Measurements from ENCODE around the gene PXDN.

PXDN gene

DNA sequence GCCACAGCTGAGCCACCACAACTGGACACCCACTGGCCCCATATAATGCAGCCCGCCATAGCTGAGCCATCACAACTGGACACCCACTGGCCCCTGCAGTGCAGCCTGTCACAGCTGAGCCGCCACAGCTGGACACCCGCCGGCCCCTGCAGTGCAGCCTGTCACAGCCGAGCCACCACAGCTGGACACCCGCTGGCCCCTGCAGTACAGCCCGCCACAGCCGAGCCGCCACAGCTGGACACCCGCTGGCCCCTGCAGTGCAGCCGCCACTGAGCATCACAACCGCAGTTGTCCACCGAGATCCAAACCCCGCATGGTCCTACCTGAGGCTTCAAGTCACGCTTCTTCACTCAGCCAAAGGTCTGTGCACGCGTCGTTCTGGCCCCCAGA is 134.2 kb downstream of the PXDN start:
- no peak for DNase-seq (ENCODE audit: low spot score)

DNA sequence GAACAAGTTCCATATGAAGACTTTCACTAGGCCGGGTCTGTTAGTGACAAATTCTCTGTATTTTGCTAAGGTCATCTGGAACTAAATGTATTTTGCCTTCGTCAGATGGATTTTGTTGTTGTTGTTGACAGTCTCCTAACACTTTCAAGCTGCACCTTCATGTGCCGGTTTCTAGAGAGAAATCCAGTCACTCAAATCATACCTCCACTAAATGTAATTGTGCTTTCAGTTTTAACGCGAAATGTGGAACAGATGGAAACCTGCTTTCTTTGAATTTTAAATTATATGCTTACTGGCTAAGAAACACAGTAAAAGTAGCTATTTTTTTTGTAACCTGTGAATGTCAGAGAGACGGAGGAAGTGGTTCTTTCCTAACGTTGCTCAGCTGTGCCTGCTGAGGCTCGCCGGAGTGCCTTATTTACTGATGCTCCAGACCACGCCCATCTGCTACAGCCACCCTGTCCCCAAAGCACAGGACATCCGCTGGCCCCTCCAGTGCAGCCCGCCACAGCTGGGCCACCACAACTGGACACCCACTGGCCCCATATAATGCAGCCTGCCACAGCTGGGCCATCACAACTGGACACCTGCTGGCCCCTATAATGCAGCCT is 134.7 kb downstream of the PXDN start:
- no peak for DNase-seq (ENCODE audit: low spot score)

DNA sequence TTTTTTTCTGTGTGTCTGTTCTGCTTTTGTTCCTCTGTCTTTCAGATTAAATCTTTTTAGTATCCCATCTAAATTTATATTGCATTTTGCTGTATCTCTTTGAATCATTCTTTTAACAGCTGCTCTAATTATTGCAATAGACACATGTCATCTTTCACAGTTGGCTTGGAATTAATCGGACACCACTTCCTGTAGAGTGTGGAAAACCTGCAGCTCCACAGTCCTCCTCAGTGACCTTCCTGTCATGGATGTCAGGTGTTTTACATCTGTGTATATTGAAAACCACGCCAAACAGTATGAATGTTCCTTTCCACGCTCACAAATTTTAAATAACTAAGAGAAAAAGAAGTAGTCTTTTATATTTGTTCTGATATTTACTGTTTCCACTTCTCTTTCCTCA is 135.3 kb downstream of the PXDN start:
- DNase-seq (ENCODE audit: low spot score), result no peak

DNA sequence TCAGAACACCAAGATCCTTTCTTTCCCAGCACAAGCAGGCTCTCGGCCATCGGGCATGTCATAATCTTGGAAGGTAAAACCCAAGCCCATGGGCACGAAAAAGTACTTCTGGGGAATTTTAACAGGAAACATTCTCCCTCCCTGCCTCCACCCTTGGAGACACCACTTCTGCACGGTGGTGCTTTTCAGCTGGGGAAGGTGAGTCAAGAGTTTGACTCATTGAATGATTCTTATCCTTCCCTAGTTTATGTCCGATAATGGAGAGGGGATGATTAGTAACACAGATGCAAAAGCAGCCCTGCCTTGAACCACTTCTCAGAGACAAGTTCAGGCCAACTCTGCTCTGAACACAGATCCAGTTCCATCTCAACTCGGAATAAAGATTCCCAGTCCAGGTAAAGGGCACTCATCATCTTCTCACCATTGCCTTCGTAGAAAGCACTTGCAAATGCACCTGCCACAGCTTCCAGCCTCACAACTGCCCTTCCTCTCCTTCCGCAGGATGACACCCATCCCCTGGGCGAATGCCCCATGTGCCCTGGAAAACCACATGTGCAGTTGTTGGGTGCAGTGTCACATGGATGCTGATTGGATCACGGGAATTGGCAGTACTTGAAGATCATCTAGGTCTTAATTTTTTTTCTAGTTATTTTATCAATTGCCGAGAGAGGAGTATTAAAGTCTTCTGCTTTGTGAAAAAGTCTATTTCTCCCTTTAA is 136.2 kb downstream of the PXDN start:
- DNase-seq (ENCODE audit: low spot score), result no peak

DNA sequence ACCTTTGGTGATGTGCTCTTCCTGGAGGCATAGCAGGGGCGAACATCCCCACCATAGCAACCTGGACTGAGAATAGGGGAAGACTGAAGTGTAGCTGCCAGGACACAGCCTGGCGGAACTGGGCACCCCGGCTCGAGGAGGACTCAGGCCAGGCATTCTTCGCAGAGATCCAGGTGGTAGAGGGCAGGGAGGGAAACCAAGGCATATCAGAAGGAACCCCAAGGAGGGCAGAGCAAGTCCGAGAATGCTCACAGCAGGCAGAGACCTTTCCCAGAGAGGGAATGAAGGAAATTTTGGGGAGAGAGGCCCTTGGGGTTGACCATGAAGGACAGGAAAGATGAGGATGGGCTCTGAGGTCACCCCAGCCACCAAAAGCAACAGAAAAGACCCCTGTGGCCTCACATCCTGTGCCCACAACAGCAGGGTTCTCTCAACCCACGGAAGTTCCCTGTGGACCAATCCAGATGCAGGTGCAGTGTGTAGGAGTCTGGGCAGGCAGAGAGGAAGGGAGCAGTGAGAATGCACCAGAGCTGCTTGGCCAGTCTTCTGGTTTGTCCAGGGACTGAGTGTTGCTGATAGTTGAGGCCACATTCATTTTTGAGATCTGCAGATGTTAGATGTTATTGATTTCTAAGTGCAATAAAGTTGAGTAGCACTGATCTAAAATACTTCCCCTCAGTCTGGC is 136.9 kb downstream of the PXDN start:
- no peak for DNase-seq (ENCODE audit: low spot score)

DNA sequence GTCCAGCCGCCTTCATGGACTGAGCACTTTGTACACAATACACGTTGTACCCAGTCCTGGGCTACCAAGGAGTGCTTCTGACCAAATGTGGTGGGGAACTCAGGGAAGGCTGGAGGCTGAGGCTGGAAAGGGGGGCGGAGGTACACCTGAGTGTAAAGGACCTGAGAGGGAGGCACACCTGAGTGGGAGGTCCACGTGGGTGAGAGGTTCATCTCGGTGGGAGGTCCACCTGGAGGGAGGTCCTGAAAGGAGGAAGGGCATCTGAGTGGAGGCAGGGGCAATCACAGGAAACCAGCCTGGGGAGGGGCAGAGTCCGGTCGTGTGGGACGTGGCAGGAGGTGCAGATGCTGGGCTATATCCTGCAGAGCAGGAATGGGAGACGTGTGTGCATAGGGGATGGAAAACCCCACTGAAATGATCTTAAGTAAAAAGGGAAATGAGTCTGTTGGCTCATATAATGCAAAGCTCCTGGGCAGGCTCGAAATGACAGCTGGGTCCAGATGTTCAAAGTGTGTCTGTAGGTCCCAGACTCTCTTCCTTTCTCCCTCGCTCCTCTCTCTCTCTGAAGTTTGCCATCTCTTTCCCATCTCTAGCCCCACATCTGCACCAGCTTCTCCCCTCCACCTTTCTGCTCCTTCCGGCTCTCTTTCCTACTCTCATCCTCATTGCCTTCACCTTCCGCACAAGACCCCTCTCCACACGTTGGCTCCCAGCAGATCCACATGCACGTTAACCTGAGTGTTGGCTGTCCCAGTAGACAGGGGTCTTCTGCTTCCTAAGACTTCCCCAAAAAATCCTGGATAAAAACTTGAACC is 137.7 kb downstream of the PXDN start:
- no peak for DNase-seq (ENCODE audit: low spot score)

DNA sequence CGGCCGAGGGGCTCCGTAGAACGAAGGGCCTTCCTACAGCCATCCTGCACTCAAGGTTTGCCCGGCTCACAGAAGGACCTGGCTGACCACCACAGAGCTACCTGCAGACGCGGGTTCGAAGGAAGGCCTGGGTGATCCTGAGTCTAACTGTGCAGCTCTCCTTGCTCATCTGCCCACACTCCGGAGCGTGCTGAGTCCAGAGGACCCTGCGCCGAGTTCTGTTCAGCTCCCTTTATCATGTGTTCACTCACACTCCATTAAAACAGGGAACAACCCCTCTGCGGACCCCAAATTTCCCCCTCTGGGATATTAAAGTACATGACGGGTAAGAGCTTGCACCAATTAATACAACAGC is 138.3 kb downstream of the PXDN start:
- DNase-seq (ENCODE audit: low spot score), result no peak

DNA sequence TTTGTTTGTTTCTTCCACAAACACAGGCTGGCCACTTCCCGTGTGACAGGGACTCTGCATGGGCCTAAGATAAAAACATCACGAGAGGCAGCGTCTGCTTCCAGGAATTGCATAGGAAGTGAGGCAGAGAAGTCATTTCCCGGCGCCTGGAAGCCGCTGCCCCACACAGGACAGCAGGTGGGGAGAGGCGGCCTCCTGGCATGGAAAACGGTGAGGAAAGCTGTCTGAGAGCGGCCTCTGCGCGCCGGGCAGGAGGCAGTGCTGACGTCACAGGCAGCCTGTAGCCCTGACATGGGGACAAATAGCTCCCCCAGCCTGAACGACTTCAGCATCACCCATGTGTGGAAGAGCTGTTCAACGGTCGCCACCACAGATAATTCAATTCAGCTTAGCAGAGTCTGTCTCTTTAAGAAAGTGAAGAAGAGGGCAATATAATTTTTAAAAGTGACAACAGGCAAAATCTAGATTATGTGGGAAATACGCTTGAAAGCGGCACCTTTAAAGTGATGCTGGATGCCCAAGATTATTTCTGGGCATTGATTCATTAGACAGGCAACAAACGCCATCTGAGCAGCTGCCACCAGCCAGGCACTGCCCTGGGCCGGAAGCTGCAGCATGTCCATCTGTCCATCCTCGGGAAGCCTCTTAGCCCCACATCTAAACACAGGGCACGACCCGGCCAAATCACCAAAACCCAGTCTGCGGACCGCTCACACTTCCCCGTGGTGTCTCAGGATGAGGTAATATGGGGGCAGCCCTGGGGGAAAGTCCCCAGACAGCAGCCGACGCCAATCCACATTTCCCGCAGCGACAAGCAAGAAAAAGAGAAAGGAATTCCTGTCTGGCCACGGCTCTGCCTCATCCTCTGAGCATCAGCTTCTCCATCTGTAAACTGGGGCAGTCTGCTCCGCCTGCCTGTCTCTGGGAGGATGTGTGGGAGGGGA is 138.9 kb downstream of the PXDN start:
- no peak for DNase-seq (ENCODE audit: low spot score)

DNA sequence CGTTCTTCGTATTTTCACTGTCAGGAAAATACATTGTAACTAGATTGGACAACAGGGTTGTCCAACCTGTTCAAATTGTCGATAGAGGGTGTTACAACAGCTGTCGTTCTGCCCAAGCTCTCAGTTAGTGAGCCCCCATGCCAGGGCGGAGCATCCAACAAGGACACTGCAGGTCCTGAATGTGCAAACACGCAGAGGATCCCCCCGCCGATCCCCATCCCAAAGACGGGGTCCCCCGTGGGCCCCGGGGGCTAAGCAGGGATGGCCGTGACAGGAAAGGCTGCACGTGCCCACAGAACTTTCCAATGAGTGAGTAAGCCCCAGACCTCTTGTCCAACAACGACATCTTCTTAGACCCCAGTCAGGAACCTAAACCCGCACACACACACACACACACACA is 140.8 kb downstream of the PXDN start:
- DNase-seq (ENCODE audit: low spot score), result no peak

DNA sequence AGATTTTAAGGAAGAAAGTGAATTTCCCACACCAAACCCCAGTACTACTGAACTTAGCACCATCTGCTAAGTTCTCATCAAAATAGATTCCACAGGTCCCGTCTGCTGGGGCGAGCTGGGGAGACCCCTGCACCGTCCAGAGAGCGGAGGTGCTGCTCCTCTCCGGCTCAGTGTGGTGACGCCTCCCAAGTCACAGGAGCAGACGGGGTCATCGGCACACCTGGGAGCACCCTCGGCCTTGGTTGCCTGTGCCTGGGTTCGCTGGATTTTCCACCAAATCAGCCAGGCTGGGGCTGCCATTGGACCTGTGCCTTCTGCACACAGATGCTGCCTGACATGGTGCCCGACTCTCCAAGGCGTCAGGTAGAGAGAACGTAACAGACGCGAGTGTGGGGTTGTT is 141.3 kb downstream of the PXDN start:
- no peak for DNase-seq (ENCODE audit: low spot score)

DNA sequence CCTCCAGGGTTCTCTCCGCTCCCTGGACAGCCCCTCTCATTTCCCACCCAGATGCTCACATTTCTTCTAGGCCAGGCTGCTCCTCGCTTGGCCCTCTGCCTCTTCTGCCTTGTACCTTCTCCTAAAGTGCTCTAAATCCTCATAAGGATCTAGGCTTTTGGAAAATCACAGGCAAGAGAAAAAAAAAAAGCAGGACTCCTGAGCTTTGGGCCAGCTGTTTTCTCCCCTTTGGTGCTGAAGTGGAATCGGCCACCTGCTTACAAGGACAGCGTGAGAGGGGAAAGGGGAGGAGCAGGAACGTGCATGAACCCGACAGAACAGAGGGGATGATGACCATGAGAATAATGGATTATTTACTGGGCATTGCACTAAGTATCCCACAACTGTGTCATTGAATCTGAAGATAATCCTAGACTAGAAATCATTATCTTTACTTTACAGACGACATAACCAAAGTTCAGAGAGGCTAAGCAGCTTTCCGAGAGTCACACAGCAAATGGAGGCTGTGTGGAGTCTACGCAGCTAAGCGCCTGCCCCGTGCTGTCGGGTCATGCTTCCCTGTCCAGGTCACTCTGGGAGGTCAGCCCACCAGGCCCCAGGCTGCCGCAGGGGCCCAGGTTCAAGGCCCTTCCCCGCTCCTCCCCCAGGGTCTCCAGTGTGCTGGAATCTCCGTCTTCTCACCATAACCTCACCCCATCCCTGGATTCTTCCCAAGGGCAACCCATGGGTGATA is 141.9 kb downstream of the PXDN start:
- DNase-seq (ENCODE audit: low spot score), result no peak

DNA sequence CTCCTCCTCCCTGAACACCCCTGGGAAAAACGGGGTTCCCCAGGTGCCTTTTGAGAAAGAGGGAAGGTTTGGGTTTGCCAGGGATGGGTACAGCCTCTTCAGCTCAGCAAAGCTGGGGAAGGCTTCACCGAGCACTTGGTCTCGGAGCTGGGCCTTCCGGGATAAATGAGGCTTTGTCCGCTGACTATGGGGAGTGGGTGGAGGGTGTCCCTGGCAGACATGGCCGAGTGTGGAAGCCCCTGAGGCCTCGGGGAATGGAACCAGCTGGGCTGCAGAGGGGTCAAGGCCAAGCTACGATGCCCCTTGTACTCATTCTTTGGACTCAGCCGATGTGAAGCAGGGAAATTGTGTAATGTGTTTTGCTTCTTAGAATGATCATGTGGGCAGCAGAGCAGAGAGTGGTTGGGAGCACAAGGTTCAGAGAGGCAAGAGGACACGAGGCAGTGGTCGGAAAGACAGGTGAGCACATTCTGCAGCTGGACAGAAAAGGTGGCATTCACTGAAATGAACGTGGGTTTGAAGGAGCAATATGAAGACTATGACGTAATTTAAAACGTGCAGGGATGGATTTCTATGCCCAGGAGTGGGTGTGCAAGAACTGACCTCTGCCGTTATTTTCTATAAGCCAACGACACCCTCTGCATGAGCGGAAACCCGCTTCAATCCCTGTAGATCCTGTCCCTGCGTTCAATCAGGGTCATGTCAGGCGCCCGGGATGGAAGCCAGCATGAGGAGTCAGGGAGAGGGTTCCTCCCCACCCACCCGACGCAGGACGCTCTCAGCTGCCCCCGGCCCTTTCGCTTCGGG is 142.6 kb downstream of the PXDN start:
- no peak for DNase-seq (ENCODE audit: low spot score)

DNA sequence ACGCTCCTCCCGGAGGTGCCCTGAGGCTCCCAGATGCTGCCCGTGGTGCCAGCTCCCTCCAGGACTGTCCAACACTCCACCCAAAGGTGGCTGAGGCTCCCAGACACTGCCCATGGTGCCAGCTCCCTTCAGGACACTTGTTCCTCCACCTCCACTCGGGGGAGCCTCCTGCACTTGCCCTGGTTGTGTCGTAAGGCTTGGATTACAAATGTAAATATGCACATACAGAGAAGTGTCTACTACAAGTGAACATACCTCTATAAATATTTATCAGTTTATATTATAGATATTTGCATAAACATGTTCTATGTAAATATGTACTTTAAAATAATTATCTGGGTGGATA is 143.3 kb downstream of the PXDN start:
- no peak for DNase-seq (ENCODE audit: low spot score)

DNA sequence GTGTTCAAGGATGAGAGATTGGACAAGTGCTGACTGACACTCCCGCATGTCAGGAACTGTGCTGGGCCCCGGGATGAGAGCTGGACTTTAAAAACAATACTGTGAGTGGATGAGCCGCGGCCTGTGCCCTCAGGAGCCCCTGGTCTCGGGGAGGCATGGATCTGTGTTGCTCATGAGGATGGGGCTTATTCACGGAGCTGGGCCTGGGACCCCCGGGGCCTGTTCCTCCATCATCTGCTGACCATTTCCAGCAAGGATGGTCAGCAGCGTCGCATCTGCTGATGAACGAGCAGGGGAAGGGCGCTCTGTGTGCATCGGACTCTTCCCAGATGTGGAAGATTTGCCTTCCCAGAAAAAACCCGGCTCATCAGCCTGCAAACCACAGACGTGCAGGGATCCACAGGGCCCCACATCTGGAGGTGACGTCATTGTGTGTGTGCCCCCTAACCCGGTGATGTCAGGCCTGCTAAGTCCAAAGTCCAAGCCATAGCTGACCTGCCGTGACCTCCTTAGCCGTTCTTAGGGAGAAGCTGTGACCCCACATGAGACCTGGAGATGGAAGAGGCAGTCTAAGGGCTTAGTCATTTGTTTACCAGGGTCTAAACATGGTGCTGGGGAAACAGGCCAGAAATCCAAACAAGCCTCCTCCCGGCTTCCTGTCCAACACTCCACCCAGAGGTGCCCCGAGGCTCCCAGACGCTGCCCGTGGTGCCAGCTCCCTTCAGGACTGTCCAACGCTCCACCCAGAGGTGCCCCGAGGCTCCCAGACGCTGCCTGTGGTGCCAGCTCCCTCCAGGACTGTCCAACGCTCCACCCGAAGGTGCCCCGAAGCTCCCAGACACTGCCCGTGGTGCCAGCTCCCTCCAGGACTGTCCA is 143.9 kb downstream of the PXDN start:
- peak; percentile 58 for DNase-seq (ENCODE audit: low spot score)

DNA sequence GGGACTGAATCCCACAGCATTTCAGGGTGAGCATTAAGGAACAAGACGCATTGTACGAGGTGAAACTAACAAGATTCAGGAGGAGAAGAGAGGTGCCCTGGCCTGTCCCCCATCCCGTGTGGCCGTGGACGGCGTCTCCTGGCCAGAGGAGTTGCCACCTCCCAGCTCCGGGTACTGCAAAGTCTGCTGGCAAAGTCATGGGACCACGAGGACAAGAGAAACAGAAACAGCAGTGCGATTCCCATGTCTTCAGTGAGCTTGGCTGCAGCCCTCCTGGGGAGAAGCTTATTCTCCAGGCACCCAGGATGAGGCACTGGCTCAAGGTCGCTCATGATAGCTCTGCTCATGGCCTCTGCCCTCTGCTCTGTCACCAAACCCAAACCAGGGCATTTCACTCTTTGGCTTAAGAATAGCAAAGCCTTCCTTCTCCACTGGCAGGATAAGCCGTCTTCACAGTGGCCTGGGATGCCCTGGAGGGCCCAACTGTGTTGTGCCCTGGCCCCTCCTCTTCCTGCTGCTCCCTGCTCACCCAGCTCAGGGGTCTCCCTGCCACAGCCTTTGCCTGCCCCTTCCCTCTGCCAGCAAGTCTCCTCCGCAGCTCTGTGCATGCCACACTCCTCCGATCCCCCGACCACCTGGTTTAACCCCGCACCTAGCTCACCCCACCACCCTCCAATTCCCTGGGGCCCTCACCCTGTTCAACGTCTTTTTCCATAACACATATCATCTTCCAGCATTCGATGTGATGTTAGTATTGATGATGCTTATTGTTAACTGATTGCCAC is 144.8 kb downstream of the PXDN start:
- peak; percentile 36 for DNase-seq (ENCODE audit: low spot score)

DNA sequence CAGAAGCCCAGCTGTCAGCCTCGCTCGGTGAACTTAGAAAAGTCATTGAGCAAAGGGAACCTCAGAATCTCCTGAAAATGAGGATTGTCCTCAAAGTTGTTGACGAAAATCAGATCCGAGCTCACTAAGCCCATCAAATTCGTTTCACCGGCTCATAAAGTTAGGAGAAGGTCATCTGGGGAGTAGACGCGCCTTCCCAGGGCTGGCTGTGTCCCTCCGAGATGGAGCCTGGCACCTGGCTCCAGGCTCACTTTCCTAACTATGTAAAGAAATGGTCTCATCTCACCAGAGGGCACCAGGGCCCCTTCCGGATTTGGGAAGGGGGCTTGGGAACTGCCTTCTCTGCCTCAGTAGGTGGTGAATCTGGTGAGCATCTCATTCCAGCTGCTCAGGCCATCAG is 145.5 kb downstream of the PXDN start:
- DNase-seq (ENCODE audit: low spot score), result peak; percentile 30

DNA sequence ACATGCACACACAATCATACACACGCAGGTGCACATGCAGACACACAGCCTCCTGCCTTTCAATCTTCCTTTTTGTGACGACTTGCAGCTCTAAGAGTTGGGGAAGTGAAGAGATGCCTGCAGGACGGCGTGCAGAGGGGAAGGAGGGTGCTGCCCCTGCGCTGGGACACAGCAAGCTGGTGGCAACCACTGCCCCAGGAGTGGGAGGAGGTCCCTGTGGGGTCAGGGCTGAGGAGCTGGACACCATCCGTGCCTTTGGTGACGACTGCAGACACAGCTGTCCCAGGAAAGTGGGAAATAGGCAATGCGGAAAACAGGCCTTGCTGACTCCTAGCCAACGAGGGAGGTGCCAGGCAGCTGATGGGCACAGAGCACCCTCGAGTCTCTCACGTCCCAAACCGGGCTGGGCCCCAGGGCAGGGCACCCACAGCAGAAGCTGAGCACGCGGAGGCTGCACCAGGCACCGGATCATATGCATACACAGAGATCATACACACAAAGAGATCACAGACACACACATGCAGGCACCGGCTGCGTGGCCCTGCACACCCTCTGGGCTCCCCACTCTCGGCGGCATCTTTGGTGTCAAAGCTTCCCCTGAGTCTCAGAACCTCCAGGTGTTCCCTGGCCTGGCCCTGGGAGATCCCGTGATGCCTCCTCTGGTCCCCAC is 146.1 kb downstream of the PXDN start:
- DNase-seq (ENCODE audit: low spot score), result peak; percentile 44

DNA sequence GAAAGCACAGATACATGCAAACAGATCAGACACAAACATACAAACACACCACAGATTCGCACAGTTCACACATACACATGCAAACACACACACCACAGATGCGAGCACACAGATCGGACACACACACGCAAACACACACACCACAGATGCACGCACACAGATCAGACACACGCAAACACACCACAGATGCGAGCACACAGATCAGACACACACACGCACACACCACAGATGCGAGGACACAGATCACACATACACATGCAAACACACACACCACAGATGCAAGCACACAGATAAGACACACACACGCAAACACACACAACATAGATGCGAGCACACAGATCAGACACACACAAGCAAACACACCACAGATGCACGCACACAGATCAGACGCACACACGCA is 149.0 kb downstream of the PXDN start:
- DNase-seq (ENCODE audit: low spot score), result peak; percentile 26

Data from left forelimb (tissue), 1 donor.